GM12874 (cell line): ENCODE data around the gene THRSP.

Source experiments
- CTCF ChIP-seq: IDR thresholded peaks from 2 replicates; pipeline ENCODE4 v1.5.1; 2011; ENCODE audit warnings: low read depth, mild to moderate bottlenecking, control low read depth, low read length, moderate library complexity; ENCODE audit not compliant: insufficient read depth

THRSP gene

DNA sequence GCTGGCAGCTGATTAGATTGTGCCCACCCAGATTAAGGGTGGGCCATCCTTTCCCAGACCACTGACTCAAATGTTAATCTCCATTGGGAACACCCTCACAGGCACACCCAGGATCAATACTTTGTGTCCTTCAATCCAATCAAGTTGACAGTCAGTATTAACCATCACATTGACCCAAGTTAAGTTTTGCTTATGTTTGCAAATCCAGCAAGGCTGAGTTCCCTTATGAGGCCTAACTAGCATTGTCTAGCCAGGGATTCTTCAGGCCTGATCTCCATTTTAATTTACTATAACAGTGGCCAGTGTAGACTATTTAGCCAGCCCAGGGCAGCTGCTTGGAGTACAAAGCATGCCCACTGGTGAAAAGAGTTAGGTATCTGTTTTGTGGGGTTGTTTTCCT is 38.3 kb upstream of the THRSP start:
- no peak for TF ChIP-seq CTCF

GRCh38 chr11:78027759-78028158 is 35.9 kb upstream of the THRSP start:
- no peak for TF ChIP-seq CTCF

DNA sequence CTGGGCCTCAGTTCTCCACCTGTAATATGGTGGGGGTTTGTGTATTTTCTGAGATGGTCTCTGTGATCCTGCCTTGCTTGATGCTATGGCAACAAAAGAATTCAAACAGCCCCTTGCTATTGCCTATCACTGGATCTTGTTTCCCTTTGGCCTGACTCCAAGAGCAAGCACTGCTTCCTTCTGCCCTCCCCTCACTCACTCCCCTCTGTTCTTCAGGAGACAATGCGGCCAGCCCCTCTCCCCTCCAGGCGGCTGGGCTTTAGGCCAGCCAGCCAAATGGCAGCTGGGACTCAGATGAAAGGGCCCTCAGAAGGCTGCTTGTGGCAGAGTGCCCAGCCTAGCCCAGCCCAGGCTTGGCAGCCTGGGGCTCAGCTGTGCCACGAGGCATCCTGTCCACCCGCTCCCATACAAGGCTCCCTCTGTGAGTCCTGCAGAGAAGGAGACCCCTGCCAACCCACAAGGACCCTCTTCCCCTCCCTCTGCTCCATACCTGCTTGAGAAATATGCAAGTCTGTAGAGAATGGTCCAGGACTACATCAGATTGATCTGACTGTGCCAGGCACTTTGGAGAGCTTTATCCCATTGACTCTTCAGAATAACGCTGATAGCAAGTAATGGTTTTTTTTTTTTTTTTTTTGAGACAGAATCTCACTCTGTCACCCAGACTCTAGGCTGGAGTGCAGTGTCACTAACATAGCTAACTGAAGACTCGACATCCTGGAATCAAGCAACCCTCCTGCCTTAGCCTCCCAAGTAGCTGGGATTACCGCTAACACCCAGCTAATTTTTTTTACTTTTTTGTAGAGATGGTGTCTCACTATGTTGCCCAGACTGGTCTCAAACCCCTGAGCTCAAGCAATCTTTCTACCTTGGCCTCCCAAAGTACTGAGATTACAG is 33.0 kb upstream of the THRSP start:
- no peak for TF ChIP-seq CTCF

DNA sequence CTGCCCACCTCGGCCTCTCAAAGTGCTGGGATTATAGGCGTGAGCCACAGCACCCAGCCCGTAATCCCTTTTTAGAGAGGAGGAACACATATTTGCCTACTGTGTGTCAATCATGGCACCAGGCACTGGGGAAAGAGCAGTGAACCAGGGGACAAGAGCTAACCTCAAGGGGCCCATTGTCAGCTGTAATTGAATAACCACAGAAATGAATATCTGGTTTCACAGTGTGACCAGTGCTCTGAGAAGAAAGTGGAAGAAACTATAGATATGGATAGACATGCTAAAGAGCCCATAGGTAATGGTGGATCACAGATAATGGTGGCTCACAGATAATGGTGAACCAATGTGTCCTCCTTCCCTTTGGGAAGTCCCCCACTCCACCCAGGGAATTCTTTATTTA is 32.0 kb upstream of the THRSP start:
- no peak for TF ChIP-seq CTCF

- no peak for TF ChIP-seq CTCF
Measured at GRCh38 chr11:78032090-78032489, 31.6 kb upstream of the THRSP start.

DNA sequence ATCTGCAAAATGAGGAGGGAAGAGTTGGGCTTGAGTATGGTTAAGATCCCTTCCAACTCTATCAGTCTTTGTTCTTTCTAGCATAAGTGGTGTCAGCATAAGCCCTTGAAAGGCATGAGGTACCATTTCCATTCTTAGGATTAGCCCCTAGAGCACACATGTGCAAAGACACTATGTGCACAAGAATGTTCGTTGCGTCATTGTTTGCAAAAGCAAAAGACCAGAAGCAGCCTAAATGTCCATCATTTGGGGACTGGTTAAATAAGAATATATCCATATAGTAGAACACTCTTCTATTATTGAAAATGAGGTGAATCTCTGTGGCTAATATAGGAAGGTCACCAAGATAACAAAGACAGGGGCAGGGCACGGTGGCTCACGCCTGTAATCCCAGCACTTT is 30.6 kb upstream of the THRSP start:
- no peak for TF ChIP-seq CTCF

GRCh38 chr11:78034623-78035022 is 29.0 kb upstream of the THRSP start:
- TF ChIP-seq CTCF, result no peak
